Right atrium auricular region (tissue), 2 donors: ENCODE data around the gene OSTN. TPM values are rescaled to one million over a fixed set of nuclear protein-coding genes. Genes with fewer than 3 reads are reported as not detected.

Experiments used
- DNase-seq: peaks from one replicate; pipeline ENCODE4 v3.0.0-alpha.2; 2019; ENCODE audit warnings: low spot score
- H3K27ac ChIP-seq, 2 donors: fragments of 200-600 bp; sonication (generic); 1 replicate in 1 of 2; 2 replicates in 1 of 2; pipeline ENCODE4 v1.5.1; 2016 to 2019
- H3K27me3 ChIP-seq, 2 donors: fragments of 200-600 bp; sonication (generic); one replicate each; pipeline versions ENCODE4 v1.5.1 to v1.6.0; 2017 to 2019
- H3K36me3 ChIP-seq: fragments of 200-600 bp; sonication (generic); one replicate; pipeline ENCODE4 v1.5.1; 2016
- H3K4me1 ChIP-seq, 2 donors: fragments of 200-600 bp; sonication (generic); one replicate each; pipeline versions ENCODE4 v1.5.1 to v1.6.0; 2017 to 2019
- H3K4me3 ChIP-seq, 2 donors: fragments of 200-600 bp; sonication (generic); 1 replicate in 1 of 2; 2 replicates in 1 of 2; pipeline ENCODE4 v1.5.1; 2017 to 2019; ENCODE audit warnings: mild to moderate bottlenecking in 1 of 2, moderate library complexity in 1 of 2
- H3K9me3 ChIP-seq, 2 donors: fragments of 200-600 bp; sonication (generic); one replicate each; pipeline ENCODE4 v1.5.1; 2019
- CTCF ChIP-seq, 2 donors: fragments of 200-600 bp; sonication (generic); IDR thresholded peaks; one replicate each; pipeline ENCODE4 v1.5.1; 2019; ENCODE audit warnings: antibody characterized with exemption in 2 of 2
- total RNA-seq, 2 donors: library from RNA; depleted of rRNA; stranded (reverse); fragments of >200 nt; gene quantifications; one replicate each; pipeline ENCODE4 v1.1.0, GENCODE V29; 2016

OSTN gene
- total RNA-seq, 2 donors from 2014 or later = 0.22 TPM; not detected in 1

GRCh38 chr3:191255156-191255555 is 56.1 kb downstream of the OSTN start:
- DNase-seq = no peak
- TF ChIP-seq CTCF (IDR thresholded peaks at IDR 0.05) = no peak
- no peaks in the 10 kb centered on the region for H3K36me3 ChIP-seq

GRCh38 chr3:191256405-191256804 is 57.4 kb downstream of the OSTN start:
- H3K27ac ChIP-seq = no peak overlapping the region
- H3K36me3 ChIP-seq = no peaks in the 10 kb centered on the region
- TF ChIP-seq CTCF (IDR thresholded peaks at IDR 0.05) = no peak
- H3K4me1 ChIP-seq = no peaks in the 10 kb centered on the region
- H3K4me3 ChIP-seq = no peak overlapping the region
- DNase-seq = no peak
- no peaks in the 10 kb centered on the region for H3K27me3 ChIP-seq
- H3K9me3 ChIP-seq = no peaks in the 10 kb centered on the region

More at GRCh38 chr3:191255156-191255555, 56.1 kb downstream of the OSTN start:
- no peak overlapping the region for H3K4me3 ChIP-seq
- no peaks in the 10 kb centered on the region for H3K4me1 ChIP-seq
- H3K27ac ChIP-seq = no peak overlapping the region
- no peaks in the 10 kb centered on the region for H3K9me3 ChIP-seq
- no peaks in the 10 kb centered on the region for H3K27me3 ChIP-seq

GRCh38 chr3:191257286-191257685 is 58.2 kb downstream of the OSTN start:
- no peak for DNase-seq
- Histone ChIP-seq H3K36me3 (no peaks in the 10 kb centered on the region), H3K4me3 (no peak overlapping the region), H3K4me1 (no peaks in the 10 kb centered on the region), H3K27me3 (no peaks in the 10 kb centered on the region), H3K27ac (no peak overlapping the region), H3K9me3 (no peaks in the 10 kb centered on the region)
- TF ChIP-seq CTCF (IDR thresholded peaks at IDR 0.05) = no peak

- no peaks in the 10 kb centered on the region for H3K36me3 ChIP-seq
- no peak overlapping the region for H3K4me3 ChIP-seq
- no peak for TF ChIP-seq CTCF (IDR thresholded peaks at IDR 0.05)
- no peaks in the 10 kb centered on the region for H3K27me3 ChIP-seq
- H3K4me1 ChIP-seq = no peaks in the 10 kb centered on the region
- no peak for DNase-seq
- no peak overlapping the region for H3K27ac ChIP-seq
- no peaks in the 10 kb centered on the region for H3K9me3 ChIP-seq
Measured at GRCh38 chr3:191259486-191259885, 60.4 kb downstream of the OSTN start.

- Histone ChIP-seq H3K4me3 (no peak overlapping the region), H3K36me3 (no peaks in the 10 kb centered on the region), H3K4me1 (no peaks in the 10 kb centered on the region), H3K9me3 (no peaks in the 10 kb centered on the region), H3K27me3 (no peaks in the 10 kb centered on the region), H3K27ac (no peak overlapping the region)
- no peak for DNase-seq
- no peak for TF ChIP-seq CTCF (IDR thresholded peaks at IDR 0.05)
Measured at GRCh38 chr3:191260431-191261303, 61.6 kb downstream of the OSTN start.

GRCh38 chr3:191261304-191261638 is 62.2 kb downstream of the OSTN start:
- Histone ChIP-seq H3K4me3 (no peak overlapping the region), H3K27me3 (no peaks in the 10 kb centered on the region), H3K27ac (no peak overlapping the region), H3K9me3 (no peaks in the 10 kb centered on the region), H3K36me3 (no peaks in the 10 kb centered on the region), H3K4me1 (no peaks in the 10 kb centered on the region)
- no peak for TF ChIP-seq CTCF (IDR thresholded peaks at IDR 0.05)
- no peak for DNase-seq
